Brain microvascular endothelial cell (primary cell): ENCODE results near the gene CCL25.

Experiments used
- DNase-seq: peaks from one replicate; pipeline ENCODE4 v3.0.0-alpha.2; 2020
- H3K27ac ChIP-seq: fragments of 250-450 bp; sonication (Bioruptor Pico); 2 replicates; pipeline ENCODE4 v1.5.1; 2020; ENCODE audit warnings: mild to moderate bottlenecking, moderate library complexity
- H3K27me3 ChIP-seq: fragments of 250-450 bp; sonication (Bioruptor Pico); replicated peaks from 2 replicates; pipeline ENCODE4 v1.5.1; 2020; ENCODE audit warnings: mild to moderate bottlenecking
- H3K36me3 ChIP-seq: fragments of 250-450 bp; sonication (Bioruptor Pico); replicated peaks from 2 replicates; pipeline ENCODE4 v1.5.1; 2020; ENCODE audit warnings: mild to moderate bottlenecking
- H3K4me3 ChIP-seq: 2 replicates; pipeline ENCODE4 v1.5.1; 2011; ENCODE audit warnings: low read depth, mild to moderate bottlenecking, control low read depth, low read length, moderate library complexity
- CTCF ChIP-seq: IDR thresholded peaks from 2 replicates; pipeline ENCODE4 v1.5.1; 2011; ENCODE audit warnings: low read depth, mild to moderate bottlenecking, moderate library complexity, low read length, control low read depth, inconsistent platforms; ENCODE audit errors: missing control alignments
- in situ Hi-C: cut with HindIII; loops from 2 replicates; pipeline ENCODE4 v1.10.0; 2017; ENCODE audit warnings: low sequenced_read_pairs, low pct_ligation_motif_present

The CCL25 gene

GRCh38 chr19:8050274-8051096 is 2.1 kb upstream of the CCL25 start:
- Histone ChIP-seq H3K27me3 (no peaks in the 10 kb centered on the region), H3K36me3 (no peaks in the 10 kb centered on the region), H3K4me3 (peak overlapping the region; percentile 3), H3K27ac (no peak overlapping the region)
- in situ Hi-C loops = no loop called here
- DNase-seq = peak; percentile 71
- TF ChIP-seq CTCF = no peak

DNA sequence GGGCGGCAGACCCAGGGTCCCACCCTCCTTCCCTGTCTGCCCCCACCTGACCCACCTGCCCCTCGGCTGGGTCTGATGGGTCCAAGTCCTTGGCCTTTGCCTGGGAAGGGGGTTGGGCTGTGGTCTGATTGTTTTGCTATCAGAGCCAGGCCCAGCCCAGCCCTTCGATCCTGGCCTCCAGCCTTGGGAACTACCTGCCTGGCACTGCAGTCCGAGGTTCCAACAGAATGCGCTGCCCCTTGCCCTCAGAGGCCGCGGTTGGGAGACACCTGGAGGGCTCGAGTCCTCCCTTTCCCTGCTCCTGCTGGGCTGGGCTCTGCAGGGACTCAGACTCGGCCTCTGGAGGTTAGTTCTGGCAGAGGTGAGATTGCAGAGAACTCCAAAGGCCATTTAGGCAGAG is 1.6 kb downstream of the CCL25 start:
- Histone ChIP-seq H3K27me3 (no peaks in the 10 kb centered on the region), H3K4me3 (no peak overlapping the region), H3K36me3 (no peaks in the 10 kb centered on the region), H3K27ac (no peak overlapping the region)
- TF ChIP-seq CTCF = no peak
- DNase-seq = no peak
- in situ Hi-C loops = no loop called here

DNA sequence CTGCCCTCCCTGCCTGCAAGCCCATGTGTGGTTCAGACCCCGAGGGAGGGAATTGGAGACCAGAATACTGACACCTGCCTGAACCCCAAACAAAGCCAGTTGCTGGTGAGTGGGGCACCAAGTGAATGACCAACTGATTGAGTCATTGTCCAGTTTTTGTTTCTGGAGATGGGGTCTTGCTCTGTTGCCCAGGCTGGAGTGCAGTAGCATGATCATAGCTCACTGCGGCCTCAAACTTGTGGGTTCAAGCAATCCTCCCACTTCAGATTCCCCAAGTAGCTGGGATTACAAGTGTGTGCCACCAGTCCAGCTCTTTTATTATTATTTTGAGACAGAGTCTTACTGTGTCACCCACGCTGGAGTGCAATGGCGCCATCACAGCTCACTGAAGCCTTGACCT is 4.0 kb downstream of the CCL25 start:
- DNase-seq = no peak
- no peak overlapping the region for H3K27ac ChIP-seq
- no peaks in the 10 kb centered on the region for H3K36me3 ChIP-seq
- H3K4me3 ChIP-seq = no peak overlapping the region
- in situ Hi-C loops = no loop called here
- no peak for TF ChIP-seq CTCF
- H3K27me3 ChIP-seq = no peaks in the 10 kb centered on the region

DNA sequence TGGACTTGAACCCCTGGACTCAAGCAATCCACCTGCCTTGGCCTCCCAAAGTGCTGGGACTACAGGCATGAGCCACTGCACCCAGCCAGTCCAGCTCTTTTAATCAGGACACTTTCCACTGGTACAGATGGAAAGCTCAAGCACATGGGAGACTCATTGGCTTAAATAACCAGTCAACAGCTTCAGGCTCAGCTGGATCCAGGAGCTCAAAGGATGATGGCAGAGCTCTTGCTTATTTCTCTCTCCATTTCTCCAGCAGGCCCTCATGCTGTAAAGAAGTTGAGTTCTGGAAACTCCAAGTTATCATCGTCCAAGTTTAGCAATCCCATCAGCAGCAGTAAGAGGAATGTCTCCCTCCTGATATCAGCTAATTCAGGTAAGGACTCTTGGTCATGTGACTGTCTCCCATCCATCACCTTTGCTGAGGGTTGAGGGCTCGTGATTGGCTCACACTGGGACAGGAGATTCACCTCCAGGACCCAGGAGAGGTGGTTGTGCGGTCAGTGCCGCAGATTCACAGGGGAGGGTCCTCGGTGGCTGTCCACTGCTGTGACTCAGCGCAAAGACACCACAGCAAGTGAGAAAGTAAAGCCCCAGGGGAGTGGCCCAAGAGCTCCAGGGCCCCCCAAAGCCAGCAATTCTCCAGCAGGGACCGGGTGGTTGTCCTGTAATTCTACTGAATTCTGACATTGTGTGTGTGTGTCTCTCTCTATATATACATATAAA is 5.1 kb downstream of the CCL25 start:
- TF ChIP-seq CTCF = no peak
- no peaks in the 10 kb centered on the region for H3K36me3 ChIP-seq
- H3K27me3 ChIP-seq = no peaks in the 10 kb centered on the region
- no peak overlapping the region for H3K4me3 ChIP-seq
- no peak overlapping the region for H3K27ac ChIP-seq
- in situ Hi-C loops = no loop called here
- DNase-seq = no peak

- Histone ChIP-seq H3K27me3 (no peaks in the 10 kb centered on the region), H3K36me3 (no peaks in the 10 kb centered on the region), H3K27ac (no peak overlapping the region), H3K4me3 (no peak overlapping the region)
- TF ChIP-seq CTCF = no peak
- in situ Hi-C loops = no loop called here
- DNase-seq = no peak
These were observed 12.6 kb downstream of the CCL25 start for GRCh38 chr19:8064911-8065874.
